Glutamatergic neuron (in vitro differentiated cells): ENCODE data around the gene RPLP2. TPM values are rescaled to one million over a fixed set of nuclear protein-coding genes. Genes with fewer than 3 reads are reported as not detected.
A peak's percentile ranks its signal among the peaks of the same experiment; 100 is the strongest.

ENCODE experiments used
- DNase-seq: peaks from one replicate; pipeline ENCODE4 v3.0.0; 2022
- H3K27ac Mint-ChIP-seq: one replicate; pipeline ENCODE4 v1.8.0; 2020; ENCODE audit warnings: mild to moderate bottlenecking, mixed read lengths, inconsistent platforms; ENCODE audit not compliant: unreplicated experiment
- H3K27me3 Mint-ChIP-seq: one replicate; pipeline ENCODE4 v1.8.0; 2020; ENCODE audit warnings: mild to moderate bottlenecking, moderate library complexity, mixed read lengths, inconsistent platforms; ENCODE audit not compliant: unreplicated experiment
- H3K36me3 Mint-ChIP-seq: one replicate; pipeline ENCODE4 v1.8.0; 2020; ENCODE audit warnings: mild to moderate bottlenecking, mixed read lengths, inconsistent platforms; ENCODE audit not compliant: unreplicated experiment
- H3K4me1 Mint-ChIP-seq: one replicate; pipeline ENCODE4 v1.8.0; 2020; ENCODE audit warnings: mild to moderate bottlenecking, low read depth, mixed read lengths, inconsistent platforms; ENCODE audit not compliant: unreplicated experiment
- H3K4me3 Mint-ChIP-seq: one replicate; pipeline ENCODE4 v1.8.0; 2020; ENCODE audit warnings: mild to moderate bottlenecking, mixed read lengths, inconsistent platforms; ENCODE audit not compliant: unreplicated experiment
- H3K9me3 Mint-ChIP-seq: one replicate; pipeline ENCODE4 v1.8.0; 2020; ENCODE audit warnings: mild to moderate bottlenecking, moderate library complexity, mixed read lengths, inconsistent platforms; ENCODE audit not compliant: unreplicated experiment
- total RNA-seq: library from RNA; stranded (reverse); fragmentation: NEBNext Ultra II Directional; extraction: Animal tissue kit (Norgen Biotek cat#: 25700); gene quantifications from one replicate; pipeline ENCODE4 v1.2.1, GENCODE V29; 2021; ENCODE audit not compliant: unreplicated experiment
- TF ChIP-seq, protein P1 (sequence below): fragments of 200-600 bp; sonication (generic); IDR thresholded peaks from one replicate; pipeline ENCODE4 v1.5.0; 2021; ENCODE audit not compliant: partially characterized antibody, unreplicated experiment

RPLP2 gene
- total RNA-seq, 1 donor from 2014 or later = 997 TPM

DNA sequence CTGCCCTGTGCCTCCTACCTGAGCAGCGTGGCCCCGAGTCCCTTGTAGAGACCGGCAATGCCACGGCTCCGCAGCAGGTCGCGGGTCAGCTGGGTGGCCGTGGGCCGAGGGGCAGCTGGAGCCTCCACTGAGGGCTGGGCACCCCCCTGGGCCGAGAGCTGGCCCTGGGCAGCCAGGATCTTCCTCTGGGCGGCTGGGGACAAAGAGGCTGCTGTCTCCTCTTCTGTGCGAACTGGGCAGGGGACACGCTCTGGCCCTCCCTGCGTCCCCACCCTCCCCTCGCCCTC lies 17.3 kb upstream of the RPLP2 start:
- no peak overlapping the region for H3K4me3 Mint-ChIP-seq

DNA sequence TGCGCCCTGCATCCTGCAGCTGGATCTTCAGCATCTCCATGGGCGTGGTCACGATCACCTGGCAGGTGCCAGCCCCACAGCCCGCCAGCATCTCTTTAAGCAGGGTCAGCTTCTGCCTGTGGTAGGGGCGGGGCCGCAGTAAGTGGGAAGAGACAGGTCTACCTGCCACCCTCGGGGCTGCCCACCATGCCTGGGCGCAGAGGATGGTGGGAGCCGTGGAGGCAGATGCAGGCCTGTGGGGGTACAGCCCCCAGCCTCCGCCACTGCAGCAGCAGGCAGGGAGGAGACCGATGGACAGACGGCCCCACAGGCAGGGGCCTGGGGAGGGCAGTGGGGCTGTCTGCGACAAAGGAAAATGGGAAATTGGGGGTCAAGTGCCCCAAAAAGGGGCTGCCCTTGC lies 16.9 kb upstream of the RPLP2 start:
- H3K4me3 Mint-ChIP-seq = no peak overlapping the region
- H3K36me3 Mint-ChIP-seq = no peaks in the 10 kb centered on the region

More for the DNA sequence above, 17.3 kb upstream of the RPLP2 start:
- Mint-ChIP-seq H3K9me3 (peaks cover 11% of the 10 kb centered on the region), H3K4me1 (peaks cover 14% of the 10 kb centered on the region), H3K27ac (no peak overlapping the region), H3K36me3 (no peaks in the 10 kb centered on the region), H3K27me3 (peaks cover 7% of the 10 kb centered on the region)
- TF ChIP-seq, protein P1, sequence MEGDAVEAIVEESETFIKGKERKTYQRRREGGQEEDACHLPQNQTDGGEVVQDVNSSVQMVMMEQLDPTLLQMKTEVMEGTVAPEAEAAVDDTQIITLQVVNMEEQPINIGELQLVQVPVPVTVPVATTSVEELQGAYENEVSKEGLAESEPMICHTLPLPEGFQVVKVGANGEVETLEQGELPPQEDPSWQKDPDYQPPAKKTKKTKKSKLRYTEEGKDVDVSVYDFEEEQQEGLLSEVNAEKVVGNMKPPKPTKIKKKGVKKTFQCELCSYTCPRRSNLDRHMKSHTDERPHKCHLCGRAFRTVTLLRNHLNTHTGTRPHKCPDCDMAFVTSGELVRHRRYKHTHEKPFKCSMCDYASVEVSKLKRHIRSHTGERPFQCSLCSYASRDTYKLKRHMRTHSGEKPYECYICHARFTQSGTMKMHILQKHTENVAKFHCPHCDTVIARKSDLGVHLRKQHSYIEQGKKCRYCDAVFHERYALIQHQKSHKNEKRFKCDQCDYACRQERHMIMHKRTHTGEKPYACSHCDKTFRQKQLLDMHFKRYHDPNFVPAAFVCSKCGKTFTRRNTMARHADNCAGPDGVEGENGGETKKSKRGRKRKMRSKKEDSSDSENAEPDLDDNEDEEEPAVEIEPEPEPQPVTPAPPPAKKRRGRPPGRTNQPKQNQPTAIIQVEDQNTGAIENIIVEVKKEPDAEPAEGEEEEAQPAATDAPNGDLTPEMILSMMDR = no peak
- no peak for DNase-seq

DNA sequence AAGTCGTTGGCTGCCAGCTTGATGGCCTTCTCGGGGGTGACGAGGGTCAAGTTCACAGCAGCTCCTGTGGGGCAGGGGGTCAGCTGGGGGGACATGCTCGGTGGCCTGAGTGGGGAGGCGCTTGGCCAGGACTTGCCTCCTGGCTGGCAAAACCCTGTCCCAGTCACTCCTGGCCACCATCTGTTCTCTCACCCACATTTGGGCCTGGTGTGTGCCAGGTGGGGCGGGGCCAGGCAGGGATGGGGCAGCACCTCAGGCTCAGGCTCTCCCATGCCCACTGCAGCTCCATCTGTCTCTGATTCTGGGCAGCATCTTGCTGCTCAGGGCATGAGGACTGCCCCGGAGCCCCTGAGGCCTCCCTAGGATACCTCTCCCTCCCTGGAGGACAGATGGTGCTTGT lies 16.2 kb upstream of the RPLP2 start:
- TF ChIP-seq, protein P1 = no peak
- peaks cover 13% of the 10 kb centered on the region for H3K4me1 Mint-ChIP-seq
- H3K36me3 Mint-ChIP-seq = no peaks in the 10 kb centered on the region
- peak overlapping the region; percentile 65 for H3K4me3 Mint-ChIP-seq
- peaks cover 7% of the 10 kb centered on the region for H3K27me3 Mint-ChIP-seq
- DNase-seq = no peak
- H3K9me3 Mint-ChIP-seq = peaks cover 10% of the 10 kb centered on the region
- peak overlapping the region; percentile 83 for H3K27ac Mint-ChIP-seq

More for the DNA sequence above, 16.9 kb upstream of the RPLP2 start:
- peaks cover 13% of the 10 kb centered on the region for H3K4me1 Mint-ChIP-seq
- H3K27me3 Mint-ChIP-seq = peaks cover 7% of the 10 kb centered on the region
- peaks cover 10% of the 10 kb centered on the region for H3K9me3 Mint-ChIP-seq
- no peak overlapping the region for H3K27ac Mint-ChIP-seq
- TF ChIP-seq, protein P1 = no peak
- no peak for DNase-seq

DNA sequence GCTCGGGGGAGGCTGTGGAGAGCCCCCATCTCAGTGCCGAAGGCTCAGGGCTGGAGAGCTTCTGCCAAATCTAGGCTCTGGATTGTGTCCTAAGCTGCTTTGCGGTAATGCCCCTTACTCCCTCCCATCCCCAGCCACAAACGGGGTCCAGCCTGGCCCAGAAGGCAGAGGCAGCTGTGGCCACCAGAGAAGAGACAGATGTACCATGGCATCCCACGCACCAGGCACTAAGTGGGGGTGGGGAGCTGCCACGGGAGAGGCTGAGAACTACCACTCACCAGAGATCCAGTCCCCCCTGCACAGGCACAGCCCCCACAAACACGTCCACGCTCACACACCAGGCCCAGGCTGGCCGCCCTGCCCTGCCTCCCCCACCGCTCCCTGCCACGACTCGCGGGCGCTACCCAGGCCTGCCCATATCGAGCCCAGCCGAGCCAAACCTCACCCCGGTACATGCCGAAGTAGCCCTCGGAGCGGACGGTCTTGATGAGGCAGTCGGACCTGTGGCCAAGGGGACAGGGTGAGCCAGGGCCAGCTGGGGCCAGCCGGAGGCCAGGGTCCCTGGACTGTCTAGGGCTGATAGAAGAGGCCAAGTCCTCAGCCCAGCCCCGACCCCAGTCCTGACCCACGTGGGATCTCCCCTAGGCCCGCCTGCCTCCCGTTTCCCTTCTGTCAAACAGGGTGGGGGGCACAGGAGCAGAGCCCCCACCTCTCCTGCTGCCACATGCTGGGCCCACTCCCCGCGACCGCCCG lies 15.6 kb upstream of the RPLP2 start:
- Mint-ChIP-seq H3K9me3 (peaks cover 10% of the 10 kb centered on the region), H3K4me1 (peaks cover 10% of the 10 kb centered on the region), H3K4me3 (peak overlapping the region; percentile 65), H3K36me3 (no peaks in the 10 kb centered on the region), H3K27me3 (peaks cover 7% of the 10 kb centered on the region), H3K27ac (peak overlapping the region; percentile 83)
- DNase-seq = no peak
- TF ChIP-seq, protein P1 = no peak

DNA sequence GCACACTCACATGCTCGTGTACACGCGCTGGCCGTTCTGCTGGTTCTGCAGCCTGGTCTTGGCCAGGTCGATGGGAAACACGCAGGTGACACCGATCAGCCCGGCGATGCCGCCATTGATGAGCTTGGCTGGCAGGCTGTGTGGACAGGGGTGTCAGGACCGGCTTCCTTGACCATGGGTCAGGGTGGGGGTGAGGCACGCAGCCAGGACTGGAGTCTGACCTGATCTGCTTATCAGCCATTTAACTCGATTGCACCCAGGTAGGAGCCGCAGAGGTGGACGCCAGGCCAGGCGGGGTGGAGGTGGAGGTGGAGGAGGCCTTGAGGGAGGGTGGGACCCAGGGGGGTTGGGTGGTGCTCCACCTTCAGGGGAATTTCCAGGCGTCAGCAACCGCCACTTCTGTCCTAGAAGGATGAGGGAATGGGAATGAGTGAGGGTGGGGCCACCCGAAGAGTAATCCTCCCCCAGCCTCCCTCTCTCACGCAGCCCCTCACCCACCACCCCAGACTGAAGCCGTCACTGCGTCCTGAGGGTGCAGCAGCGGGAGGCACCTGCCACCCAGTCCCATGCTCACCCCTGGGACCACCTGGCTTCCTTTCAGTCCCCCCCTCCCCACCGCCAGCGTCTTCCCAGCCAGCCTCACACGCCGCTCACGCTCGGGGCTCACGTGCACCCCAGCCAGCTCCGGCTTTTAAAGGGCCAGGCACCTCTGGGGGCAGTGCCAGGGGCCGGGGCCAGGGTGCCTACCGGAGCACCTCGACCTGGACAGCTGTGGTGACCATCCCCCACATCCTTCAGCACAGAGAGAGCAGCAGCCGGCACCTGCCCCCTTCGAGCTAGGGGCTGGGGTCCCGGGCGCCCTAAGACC lies 14.8 kb upstream of the RPLP2 start:
- TF ChIP-seq, protein P1 = no peak
- H3K4me1 Mint-ChIP-seq = peaks cover 10% of the 10 kb centered on the region
- H3K4me3 Mint-ChIP-seq = peak overlapping the region; percentile 46
- peak; percentile 32 for DNase-seq
- H3K27me3 Mint-ChIP-seq = peaks cover 7% of the 10 kb centered on the region
- H3K27ac Mint-ChIP-seq = no peak overlapping the region
- peaks cover 10% of the 10 kb centered on the region for H3K9me3 Mint-ChIP-seq
- H3K36me3 Mint-ChIP-seq = no peaks in the 10 kb centered on the region
